H1 (cell line): ENCODE results near the gene MINDY3.

Source experiments
- CREB1 ChIP-seq: IDR thresholded peaks from 2 replicates; pipeline ENCODE4 v1.6.1; 2012; ENCODE audit warnings: inconsistent platforms
- EP300 ChIP-seq, 2 experiments: IDR thresholded peaks; 1 replicate in 1 of 2; 2 replicates in 1 of 2; pipeline ENCODE4 v1.6.1; 2011 to 2012; ENCODE audit warnings: low read depth in 2 of 2, low read length in 2 of 2, mild to moderate bottlenecking in 2 of 2, borderline replicate concordance in 1 of 2, inconsistent platforms in 1 of 2, moderate library complexity in 1 of 2
- GTF2F1 ChIP-seq: IDR thresholded peaks from 2 replicates; pipeline ENCODE4 v1.6.1; 2012; ENCODE audit warnings: low read depth, low read length, improper control_type of control experiment, borderline replicate concordance
- KDM1A ChIP-seq: fragments of 200-600, 300-600 bp; sonication (generic); IDR thresholded peaks from 2 replicates; pipeline ENCODE4 v1.7.1; 2016; ENCODE audit warnings: mild to moderate bottlenecking, low read length, borderline replicate concordance
- NANOG ChIP-seq: IDR thresholded peaks from 2 replicates; pipeline ENCODE4 v1.6.1; 2011; ENCODE audit warnings: low read length, low read depth, mild to moderate bottlenecking, inconsistent platforms; ENCODE audit not compliant: insufficient read depth, poor library complexity, severe bottlenecking
- NRF1 ChIP-seq: IDR thresholded peaks from 2 replicates; pipeline ENCODE4 v1.6.1; 2011; ENCODE audit warnings: mild to moderate bottlenecking, low read depth, low read length, improper control_type of control experiment
- YY1 ChIP-seq: IDR thresholded peaks from 2 replicates; pipeline ENCODE4 v1.6.1; 2011; ENCODE audit warnings: low read depth, mild to moderate bottlenecking, low read length
- TF ChIP-seq, protein P1 (sequence below), 3 experiments: IDR thresholded peaks; 1 replicate in 2 of 3; 2 replicates in 1 of 3; pipeline versions ENCODE4 v1.5.1 to v1.6.1; 2011; ENCODE audit warnings: low read length in 3 of 3, mild to moderate bottlenecking in 3 of 3, inconsistent platforms in 2 of 3, low read depth in 1 of 3, moderate library complexity in 1 of 3; ENCODE audit not compliant: insufficient read depth in 1 of 3; ENCODE audit errors: control extremely low read depth in 1 of 3

DNA sequence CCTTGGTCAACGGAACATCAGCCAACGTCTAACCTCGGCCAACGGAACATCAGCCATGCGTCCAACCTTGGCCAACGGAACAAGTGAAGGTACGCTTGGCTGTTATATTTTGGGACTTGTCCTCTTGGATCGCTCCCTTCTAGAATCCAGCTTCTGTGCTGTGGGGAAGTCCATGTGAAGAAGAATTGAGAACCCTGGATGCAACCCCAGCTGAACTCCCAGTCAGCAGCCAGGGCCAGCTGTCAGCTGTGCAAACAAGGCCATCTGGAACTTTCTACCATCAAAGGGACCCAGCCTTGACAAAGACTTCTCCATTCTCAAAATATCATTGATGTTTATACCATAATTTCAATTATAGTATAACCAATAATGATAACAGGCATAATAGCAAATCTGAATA, 97.3 kb downstream of the MINDY3 start:
- TF ChIP-seq, protein P1, sequence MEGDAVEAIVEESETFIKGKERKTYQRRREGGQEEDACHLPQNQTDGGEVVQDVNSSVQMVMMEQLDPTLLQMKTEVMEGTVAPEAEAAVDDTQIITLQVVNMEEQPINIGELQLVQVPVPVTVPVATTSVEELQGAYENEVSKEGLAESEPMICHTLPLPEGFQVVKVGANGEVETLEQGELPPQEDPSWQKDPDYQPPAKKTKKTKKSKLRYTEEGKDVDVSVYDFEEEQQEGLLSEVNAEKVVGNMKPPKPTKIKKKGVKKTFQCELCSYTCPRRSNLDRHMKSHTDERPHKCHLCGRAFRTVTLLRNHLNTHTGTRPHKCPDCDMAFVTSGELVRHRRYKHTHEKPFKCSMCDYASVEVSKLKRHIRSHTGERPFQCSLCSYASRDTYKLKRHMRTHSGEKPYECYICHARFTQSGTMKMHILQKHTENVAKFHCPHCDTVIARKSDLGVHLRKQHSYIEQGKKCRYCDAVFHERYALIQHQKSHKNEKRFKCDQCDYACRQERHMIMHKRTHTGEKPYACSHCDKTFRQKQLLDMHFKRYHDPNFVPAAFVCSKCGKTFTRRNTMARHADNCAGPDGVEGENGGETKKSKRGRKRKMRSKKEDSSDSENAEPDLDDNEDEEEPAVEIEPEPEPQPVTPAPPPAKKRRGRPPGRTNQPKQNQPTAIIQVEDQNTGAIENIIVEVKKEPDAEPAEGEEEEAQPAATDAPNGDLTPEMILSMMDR (IDR thresholded peaks at IDR 0.05; ENCODE audit: control extremely low read depth in 1 of 3, insufficient read depth in 1 of 3, low read depth in 1 of 3, low read length in 3 of 3), result no peak
- no peak for TF ChIP-seq YY1
- TF ChIP-seq NRF1, result no peak
- no peak for TF ChIP-seq NANOG
- TF ChIP-seq KDM1A, result no peak
- TF ChIP-seq EP300 (IDR thresholded peaks at IDR 0.05; ENCODE audit: borderline replicate concordance in 1 of 2, low read depth in 2 of 2, low read length in 2 of 2), result no peak
- no peak for TF ChIP-seq GTF2F1
- no peak for TF ChIP-seq CREB1
